Measurements from ENCODE around the gene OXCT2.
"Not testable (repeated sequence)": the region's sequence is repeated elsewhere in the genome, so short reads cannot be mapped to it uniquely, and the experiment has no call there.

Gene OXCT2

DNA sequence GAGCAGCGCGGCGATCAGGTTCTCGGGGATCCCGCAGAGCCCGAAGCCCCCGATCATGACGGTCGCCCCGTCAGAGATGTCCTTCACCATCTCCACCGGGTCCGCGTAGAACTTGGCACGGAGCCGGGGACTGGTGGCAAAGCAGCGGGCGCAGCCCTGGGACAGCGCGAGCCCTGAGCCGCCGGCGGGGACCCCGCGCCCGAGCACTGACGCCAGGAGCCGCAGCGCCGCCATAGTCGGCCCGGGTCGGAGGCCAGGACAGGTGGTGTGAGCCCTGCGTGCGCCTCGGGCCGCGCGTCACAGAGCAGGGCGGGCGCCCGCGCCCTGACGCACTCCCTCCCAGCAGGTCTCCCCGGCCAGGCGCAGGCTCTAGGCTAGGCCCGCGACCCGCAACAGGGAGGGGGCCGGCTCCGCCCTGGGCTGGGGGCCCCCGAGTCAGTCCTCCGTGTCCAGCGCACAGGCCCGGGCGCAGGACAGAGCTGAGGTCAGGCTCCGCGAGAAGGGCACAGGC, at the start of gene OXCT2:
OXCT2 (minus strand) TSS at position 327 of the 511 bp plus-strand sequence; CDS start at position 234, 93 bp downstream.
- in situ Hi-C loops (cut with MboI; ENCODE audit: low sequenced_read_pairs) = not testable (repeated sequence)

- in situ Hi-C loops (cut with MboI; ENCODE audit: low sequenced_read_pairs) = loop anchor here (10.0 kb wide), 2 partner anchors 86 to 166 kb away; partner anchors contain the start of gene MYCL
These were observed 48.1 kb upstream of the OXCT2 start for GRCh38 chr1:39819091-39819812.

DNA sequence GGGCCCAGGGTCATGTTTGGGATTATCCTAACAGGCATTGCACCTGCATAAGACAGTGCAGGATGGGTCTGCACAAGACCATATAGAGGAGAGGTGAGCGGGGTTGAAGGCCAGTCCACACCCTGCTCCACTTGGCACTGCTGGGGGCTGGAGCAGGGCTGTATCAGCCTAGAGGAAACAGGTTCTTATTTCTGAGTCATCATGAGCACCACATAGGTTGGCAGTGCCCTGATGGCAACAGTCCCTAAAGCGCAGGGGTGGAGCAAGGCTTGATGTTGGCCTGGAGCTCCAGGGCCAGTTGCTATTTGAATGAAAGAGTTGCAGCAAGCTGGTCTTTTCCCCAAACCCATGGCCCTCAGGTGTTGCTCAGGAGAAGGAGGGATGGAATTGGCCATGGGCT, 47.3 kb upstream of the OXCT2 start:
- in situ Hi-C loops (cut with MboI; ENCODE audit: low sequenced_read_pairs) = loop anchor here (10.0 kb wide), 2 partner anchors 86 to 166 kb away; partner anchors contain the start of gene MYCL

GRCh38 chr1:39817091-39817932, 46.2 kb upstream of the OXCT2 start:
- in situ Hi-C loops (cut with MboI; ENCODE audit: low sequenced_read_pairs) = loop anchor here (10.0 kb wide), 2 partner anchors 87 to 167 kb away; partner anchors contain the start of gene MYCL

- in situ Hi-C loops (cut with MboI; ENCODE audit: low sequenced_read_pairs) = loop anchor here (10.0 kb wide), 2 partner anchors 88 to 168 kb away; partner anchors contain the start of gene MYCL
These were observed 45.4 kb upstream of the OXCT2 start for GRCh38 chr1:39816415-39817090.

DNA sequence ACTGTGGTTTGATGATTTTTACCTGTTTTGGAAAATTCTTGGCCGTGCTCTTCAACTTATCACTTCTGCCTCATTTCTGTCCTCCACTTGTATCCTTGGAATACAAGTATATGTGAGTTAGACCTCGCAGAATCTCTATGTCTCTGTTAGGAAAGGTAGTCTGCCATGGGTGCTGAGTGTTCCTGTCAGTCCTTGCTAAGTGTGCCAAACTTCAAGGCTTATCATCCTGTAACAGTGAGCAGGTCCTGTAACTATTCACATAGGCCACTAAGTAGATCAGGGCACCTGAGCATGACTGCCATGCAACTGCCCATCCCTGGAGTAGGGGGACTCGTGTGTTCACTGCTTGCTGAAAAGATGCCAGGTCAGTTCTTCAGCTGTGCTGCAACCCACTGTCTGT, 41.8 kb upstream of the OXCT2 start:
- in situ Hi-C loops (cut with MboI; ENCODE audit: low sequenced_read_pairs) = loop anchor here (10.0 kb wide), 2 partner anchors 92 to 172 kb away; partner anchors contain the start of gene MYCL

GRCh38 chr1:39808784-39809517, 37.8 kb upstream of the OXCT2 start:
- in situ Hi-C loops (cut with MboI; ENCODE audit: low sequenced_read_pairs) = no loop called here

GRCh38 chr1:39805385-39805784, 34.2 kb upstream of the OXCT2 start:
- in situ Hi-C loops (cut with MboI; ENCODE audit: low sequenced_read_pairs) = no loop called here

- in situ Hi-C loops (cut with MboI; ENCODE audit: low sequenced_read_pairs) = no loop called here
These were observed 31.5 kb upstream of the OXCT2 start for GRCh38 chr1:39802496-39803260.

GRCh38 chr1:39800471-39800835, 29.3 kb upstream of the OXCT2 start:
- in situ Hi-C loops (cut with MboI; ENCODE audit: low sequenced_read_pairs) = no loop called here

- in situ Hi-C loops (cut with MboI; ENCODE audit: low sequenced_read_pairs) = no loop called here
These were observed 28.8 kb upstream of the OXCT2 start for GRCh38 chr1:39799770-39800470.

DNA sequence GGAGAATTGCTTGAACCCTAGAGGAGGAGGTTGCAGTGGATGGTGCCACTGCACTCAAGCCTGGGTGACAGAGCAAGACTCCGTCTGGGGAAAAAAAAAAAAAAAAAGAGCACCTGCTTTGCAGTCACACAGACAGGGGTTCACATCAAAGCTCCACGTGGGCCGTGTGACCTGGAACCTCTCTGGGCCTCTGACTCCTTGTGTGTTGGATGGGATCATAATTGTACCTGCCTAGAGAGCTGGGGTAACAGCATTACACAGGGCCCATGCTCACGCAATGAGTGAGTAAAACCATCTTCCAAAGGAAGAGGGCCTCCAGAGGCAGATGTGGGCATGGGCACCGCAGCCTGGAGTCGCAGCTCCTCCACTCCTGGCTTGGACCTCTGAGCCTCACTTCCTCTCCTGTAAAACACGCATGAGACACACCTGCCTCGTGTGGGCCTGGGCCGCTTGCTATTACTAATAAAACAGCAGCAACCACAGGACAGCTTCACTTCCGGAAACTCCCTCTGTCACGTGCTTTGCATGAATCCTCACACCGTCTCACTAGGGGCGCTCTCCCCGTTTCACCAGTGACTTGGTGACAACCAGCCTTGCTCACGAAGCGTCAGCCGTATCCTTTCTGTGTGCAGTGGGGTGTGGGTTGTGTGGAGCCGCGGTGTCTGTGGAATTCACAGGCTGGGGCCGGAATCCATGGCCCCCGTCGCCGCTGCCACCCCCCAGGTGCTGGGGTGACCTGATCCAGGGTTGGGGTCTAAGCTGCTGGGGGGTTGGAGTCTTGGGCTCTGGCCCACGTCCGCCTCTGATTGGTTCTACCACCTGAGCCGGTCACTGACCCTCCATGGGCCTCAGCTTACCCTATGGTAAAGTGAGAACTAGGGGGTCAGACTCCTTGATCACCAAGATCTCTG, 28.0 kb upstream of the OXCT2 start:
- in situ Hi-C loops (cut with MboI; ENCODE audit: low sequenced_read_pairs) = not testable (repeated sequence)

GRCh38 chr1:39795651-39796050, 24.5 kb upstream of the OXCT2 start:
- in situ Hi-C loops (cut with MboI; ENCODE audit: low sequenced_read_pairs) = no loop called here

DNA sequence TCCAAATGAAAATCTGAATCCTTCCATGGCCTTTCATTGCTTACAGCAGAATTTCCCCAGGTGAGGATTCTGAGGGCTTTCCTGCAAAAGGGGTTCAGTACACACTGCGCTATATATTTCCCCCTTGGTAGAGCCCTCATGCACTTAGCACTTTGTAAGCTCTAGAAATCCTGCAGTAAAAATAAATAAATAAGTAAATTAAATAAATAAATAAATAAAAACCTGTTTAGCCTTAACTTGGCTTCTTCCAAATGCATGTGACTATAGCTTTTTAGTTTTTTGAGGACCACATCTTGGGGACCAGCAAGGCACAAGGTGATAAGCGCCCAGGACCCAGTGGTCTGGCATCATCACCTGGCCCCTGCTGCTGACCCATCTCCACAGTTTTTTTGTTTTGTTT, 20.7 kb upstream of the OXCT2 start:
- in situ Hi-C loops (cut with MboI; ENCODE audit: low sequenced_read_pairs) = no loop called here

DNA sequence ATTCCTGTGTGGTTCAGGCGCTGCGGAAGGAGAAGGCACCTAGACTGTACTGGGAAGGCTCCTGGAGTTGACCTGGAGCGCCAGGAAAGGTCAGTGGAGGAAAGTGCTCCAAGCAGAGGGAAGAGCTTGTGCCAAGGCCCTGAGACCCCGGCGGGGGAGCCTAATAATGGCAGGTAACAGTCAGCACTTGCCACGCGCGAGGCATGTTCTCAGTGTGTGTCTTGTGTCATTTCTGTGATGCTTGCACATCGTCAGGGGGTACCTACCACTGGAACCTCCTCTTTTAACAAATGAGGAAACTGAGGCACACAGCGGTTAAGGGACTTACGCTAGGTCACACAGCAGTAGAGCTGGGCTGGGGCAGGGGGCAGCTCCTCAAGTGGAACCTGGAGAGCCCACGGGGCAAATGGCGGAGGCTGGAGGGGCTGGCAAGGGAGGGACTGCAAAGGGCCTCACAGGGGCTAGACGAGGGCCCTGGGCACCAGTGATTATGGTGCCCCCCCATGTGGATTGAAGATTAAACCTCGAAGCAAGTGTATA, 18.5 kb upstream of the OXCT2 start:
- in situ Hi-C loops (cut with MboI; ENCODE audit: low sequenced_read_pairs) = no loop called here

DNA sequence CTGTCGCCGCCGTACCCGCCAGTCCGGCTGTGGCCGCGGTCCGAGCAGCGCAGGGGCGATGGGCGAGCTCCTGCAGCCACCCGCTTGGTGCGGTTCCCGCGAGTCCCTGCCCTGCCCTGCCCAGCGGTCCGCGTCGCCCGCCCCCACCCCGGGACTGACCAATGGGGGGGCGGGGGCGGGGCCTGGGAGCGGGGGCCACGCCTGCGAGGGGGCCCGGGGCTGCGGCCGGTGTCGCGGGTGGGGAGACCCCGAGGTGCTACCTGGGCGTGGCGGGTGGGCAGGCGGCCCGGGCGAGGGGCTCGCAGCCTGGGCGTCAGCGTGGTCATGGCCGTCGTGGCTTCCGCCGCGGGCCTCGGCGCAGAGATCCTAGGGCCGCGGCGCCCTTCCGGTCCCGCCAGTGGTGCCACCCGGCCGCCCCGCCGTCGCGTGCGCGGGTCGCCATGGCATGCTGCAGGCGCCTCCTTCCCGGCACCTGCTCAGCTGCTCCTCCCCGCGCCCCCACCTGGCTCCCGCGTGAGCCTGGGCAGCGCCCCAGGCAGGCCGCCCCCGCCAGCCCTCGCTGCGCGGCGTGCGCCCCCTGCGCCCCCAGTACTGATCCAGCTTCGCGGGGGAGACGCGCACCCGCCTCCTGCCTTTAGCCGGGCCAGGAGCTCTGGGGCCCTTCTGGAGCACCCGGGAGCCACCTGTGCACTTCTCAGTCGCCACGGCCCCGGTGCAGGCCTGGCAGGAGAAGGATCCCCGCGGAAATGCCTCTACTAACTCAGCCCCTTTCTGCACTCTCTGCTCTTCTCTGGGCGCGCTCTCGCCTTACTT, 17.8 kb upstream of the OXCT2 start, which contains the start of gene BMP8B:
BMP8B (minus strand) TSS at position 108 of the 813 bp plus-strand sequence. CDS start 380 bp downstream, outside the sequence.
- in situ Hi-C loops (cut with MboI; ENCODE audit: low sequenced_read_pairs) = no loop called here

DNA sequence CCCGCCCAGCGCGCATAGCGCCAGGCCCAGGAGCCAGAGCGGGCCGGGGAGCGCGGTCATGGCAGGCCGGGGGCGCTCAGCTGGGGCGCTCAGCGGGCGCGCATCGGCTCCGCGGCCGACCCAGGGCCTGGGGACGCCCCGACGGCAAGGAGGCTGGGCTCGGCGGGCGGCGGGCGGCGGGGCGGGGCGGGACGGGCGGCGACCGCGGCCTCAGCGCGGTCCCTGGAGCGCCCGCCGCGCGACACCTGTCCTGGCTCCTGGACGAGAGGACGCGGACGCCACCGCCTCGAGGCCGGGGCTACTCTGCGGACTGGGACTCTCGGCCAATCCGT, 17.2 kb upstream of the OXCT2 start:
- in situ Hi-C loops (cut with MboI; ENCODE audit: low sequenced_read_pairs) = no loop called here
